Glomerular visceral epithelial cell (primary cell): ENCODE results near the gene KIF5B.
A peak's percentile ranks its signal among the peaks of the same experiment; 100 is the strongest.
"Not testable (repeated sequence)": the region's sequence is repeated elsewhere in the genome, so short reads cannot be mapped to it uniquely, and the experiment has no call there.

Experiments used
- DNase-seq: peaks from one replicate; pipeline ENCODE4 v3.0.0-alpha.2; 2016; ENCODE audit errors: extremely low spot score

Gene KIF5B

DNA sequence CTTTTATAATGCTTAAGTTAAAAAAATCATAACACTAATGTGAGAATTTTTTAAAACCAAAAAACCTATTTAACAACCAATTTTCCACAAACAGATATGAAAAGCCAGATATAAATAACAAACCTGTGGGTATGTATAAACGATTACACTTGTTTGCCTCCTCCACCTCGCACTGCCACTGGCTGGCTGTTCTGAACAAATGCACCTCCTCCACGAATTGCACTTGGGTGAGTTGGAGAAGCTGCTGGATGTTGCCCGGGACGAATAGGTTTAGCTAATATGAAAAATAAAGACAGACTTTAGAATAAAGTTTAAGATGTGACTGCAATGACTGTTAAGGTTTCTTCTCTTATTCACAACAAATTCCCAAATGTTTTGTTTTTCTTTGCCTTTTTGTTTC, 40.8 kb downstream of the KIF5B start:
- no peak for DNase-seq

DNA sequence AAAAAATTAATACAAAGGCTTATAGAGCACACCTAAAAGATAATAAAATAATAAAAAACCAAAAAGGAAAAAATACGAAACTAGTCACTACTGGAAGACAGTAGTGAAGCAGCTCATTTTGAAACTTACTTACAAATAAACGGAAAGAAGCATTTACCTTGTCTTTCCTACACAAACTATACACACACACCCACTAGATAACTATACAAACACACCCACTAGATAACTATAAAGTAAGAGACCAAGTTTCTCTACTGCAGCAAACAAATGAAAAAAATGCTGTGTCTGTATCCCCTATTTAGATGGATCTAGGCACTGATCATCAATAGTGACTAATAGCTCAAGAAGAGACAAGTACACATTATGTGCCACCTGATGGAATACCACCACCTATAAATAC, 49.2 kb downstream of the KIF5B start:
- DNase-seq, result no peak

DNA sequence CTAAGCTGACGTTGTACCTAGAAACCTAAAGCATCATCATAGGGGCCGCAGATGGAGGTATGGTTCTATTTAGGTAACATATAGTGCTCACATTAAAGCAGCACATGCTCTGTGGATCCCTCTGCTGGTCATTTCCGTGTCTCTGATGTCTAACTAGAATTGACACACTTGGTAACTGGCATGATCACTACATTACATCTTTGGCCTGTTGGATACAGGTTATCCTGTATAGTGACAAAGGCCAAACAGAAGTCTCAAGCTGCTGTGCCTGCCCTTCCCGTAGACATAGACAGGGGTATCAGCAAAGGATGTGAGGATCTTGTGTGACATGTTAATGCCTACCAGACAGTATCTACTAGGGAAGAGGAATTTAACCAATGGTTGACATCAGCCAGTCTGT, 51.2 kb downstream of the KIF5B start:
- peak; percentile 53 for DNase-seq

DNA sequence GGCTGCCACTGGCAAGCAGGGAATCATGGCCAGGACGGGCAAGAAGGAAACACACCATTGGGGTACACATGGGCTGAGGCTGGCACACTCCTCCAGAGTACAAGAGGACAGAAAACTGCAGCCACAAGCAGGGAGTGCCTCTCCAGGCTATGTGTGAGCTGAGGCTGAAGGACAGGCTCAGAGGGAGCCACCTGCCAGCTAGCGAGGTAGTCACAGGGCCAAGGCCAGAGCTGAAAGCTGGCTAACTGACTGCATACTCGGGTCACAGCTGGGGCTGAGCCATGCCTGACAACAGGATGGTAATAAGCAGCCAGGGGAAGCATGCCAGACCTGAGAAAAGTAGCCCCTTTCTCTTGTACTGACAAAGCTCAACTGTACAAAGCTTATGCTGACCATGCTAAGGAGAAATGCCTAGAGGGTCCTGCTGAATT, 52.0 kb downstream of the KIF5B start:
- no peak for DNase-seq

DNA sequence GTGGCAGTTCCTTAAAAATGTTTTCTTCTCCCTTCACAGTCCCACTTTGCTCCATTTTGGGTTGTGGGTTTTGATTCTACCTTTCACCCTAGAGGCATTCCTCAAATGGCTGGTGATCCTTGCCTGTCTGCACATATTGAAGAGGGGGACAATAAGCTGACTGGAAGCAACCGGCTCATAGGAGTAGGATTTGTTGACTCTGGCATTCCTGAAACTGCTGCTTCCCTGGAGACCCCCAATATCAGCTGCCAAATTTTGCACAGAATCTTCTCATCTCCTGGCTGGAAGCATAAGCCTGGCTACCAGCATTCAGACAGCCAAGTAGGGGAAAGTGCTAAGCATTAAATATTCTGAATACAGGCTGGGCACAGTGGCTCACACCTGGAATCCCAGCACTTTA, 53.7 kb downstream of the KIF5B start:
- DNase-seq, result no peak

DNA sequence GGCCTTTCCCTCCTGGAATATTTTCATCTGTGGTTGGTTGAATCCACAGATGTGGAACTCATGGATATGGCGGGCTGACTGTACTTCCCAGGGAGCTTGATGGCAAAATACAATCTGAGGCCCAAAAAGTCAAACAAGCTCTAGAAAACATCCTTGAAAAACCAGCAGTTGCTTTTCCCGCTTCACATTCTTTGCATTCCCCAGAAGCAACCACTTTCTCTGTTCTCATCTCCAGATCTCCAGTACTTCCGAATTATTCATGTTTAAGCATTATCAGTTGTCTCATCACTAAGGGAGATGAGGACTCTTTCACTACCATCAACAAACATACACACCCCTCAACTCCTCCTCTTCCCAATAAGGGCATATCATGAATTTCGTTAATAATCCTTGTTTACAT, 55.3 kb downstream of the KIF5B start:
- peak; percentile 76 for DNase-seq

DNA sequence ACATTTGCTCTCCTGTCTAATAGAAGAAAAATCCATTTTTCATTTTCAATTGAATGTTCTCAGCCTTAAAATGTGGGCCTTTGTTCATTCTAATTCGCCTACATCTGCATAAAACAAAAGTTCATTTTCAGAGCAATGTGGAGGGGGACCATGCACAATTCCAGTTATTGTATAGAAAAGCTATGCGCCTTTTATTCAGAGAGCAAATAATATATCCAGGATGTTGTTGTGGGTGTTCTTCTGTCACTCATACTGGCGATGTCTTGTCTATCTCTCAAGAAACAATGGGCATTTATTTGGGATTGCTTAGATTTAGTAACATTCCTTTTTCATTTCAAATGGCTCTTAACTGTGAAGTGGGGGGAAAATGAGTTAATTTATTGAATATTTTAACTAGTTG, 56.4 kb downstream of the KIF5B start:
- DNase-seq, result no peak

DNA sequence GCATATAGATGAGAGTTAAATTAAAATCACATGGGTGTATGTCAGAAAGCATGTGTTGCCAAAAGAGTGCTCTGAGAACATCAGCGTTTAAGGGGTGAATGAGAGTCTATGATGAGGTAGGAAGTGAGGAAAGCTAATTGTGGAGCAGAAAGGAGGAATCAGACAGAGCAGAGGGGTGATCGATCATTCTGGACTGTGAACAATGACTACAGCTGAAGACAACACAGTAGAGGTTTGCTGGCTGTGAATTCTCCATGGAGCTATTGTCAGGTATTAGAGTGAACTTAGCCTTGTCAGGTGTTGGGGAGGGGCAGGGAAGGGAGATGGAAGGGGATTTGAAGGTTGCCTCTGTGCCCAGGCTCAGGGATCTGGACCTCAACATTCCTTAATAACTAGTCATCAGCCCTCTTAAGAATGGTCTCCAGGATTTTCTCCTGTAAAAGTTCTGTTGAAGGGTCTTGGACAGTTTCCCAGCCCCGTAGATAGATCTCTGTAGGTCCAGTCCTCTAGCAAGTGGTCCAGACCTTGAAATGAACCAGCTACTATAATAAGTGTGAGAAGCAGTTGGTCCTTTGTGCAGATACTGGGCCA, 57.1 kb downstream of the KIF5B start:
- peak; percentile 30 for DNase-seq

DNA sequence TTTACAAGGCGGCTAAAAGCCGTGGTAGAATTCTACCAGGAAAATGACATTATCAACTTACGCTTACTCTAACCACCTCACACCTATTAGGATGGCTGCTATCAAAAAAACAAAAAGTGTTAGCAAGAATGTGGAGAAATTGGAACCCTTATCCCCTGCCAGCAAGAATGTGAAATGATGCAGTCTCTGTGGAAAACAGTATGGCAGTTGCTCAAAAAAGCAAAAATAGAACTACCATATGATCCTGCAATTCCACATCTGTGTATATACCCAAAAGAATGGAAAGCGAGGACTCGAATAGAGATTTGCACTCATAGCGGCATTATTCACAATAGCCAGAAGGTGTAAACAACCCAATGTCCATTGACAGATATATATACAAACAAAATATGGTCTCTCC, 61.3 kb downstream of the KIF5B start:
- no peak for DNase-seq

DNA sequence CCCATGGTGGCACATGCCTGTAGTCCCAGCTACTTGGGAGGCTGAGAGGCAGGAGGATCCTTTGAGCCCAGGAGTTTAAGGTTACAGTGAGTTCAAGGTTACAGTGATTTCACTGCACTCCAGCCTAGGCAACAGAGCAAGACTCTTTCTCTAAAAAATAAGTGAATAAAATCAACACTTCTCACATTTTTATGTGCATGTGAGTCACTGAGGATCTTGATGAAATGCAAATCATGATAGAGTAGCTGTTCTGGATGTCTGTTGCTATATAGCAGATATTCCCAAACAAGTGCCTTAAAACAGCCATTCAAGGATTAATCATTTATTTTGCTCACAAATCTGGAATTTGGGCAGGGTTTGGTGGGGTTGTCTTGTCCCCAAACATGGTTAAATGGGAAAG, 65.3 kb downstream of the KIF5B start:
- DNase-seq, result no peak

DNA sequence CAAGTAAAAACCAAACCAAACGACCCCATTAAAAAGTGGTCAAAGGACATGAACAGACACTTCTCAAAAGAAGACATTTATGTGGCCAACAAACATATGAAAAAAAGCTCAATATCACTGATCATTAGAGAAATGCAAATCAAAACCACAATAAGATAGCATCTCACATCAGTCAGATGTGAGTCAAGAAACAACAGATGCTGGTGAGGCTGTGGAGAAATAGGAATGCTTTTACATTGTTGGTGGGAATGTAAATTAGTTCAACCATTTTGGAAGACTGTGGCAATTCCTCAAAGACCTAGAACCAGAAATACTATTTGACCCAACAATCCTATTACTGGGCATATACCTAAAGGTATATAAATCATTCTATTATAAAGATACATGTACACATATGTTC, 68.4 kb downstream of the KIF5B start:
- DNase-seq, result not testable (repeated sequence)

DNA sequence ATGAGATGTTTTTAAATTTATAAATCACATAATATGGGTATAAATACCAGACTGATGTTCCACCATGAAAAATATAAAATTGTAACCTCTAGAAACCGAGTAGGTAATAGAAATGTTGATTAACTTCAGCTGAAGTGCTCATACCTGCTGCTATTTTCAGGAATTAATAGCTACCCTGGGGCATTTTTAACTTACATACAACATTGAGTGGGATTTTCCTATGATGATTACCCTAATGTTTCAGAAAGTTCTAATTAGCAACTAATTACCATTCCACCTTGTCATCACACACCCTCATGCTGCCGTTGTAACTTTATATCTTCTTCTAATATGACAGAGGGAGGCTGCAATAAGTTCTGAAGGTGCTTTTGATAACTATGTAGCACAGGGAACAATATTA, 74.1 kb downstream of the KIF5B start:
- no peak for DNase-seq

DNA sequence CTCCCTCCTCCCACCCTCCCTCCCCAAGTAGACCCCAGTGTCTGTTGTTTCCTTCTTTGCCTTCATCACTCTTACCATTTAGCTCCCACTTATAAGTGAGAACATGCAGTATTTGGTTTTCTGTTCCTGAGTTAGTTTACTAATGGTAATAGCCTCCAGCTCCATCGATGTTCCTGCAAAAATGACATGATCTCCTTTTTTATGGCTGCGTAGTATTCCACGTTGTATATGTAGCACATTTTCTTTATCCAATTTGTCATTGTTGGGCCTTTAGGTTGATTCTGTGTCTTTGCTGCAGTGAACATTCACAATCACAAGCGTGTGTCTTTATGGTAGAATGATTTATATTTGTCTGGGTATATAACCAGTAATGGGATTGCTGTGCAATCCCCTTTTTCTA, 75.8 kb downstream of the KIF5B start:
- DNase-seq, result no peak

DNA sequence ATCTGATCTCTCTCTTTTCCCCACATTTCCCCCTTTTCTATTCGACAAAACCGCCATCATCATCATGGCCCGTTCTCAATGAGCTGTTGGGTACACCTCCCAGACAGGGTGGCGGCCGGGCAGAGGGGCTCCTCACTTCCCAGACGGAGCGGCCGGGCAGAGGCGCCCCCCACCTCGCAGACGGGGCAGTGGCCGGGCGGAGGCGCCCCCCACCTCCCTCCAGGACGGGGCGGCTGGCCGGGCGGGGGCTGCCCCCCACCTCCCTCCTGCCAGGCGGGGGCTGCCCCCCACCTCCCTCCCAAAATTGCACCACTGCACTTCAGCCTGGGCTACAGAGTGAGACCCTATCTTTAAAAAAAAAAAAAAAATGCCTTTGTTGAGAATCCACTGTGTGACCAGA, 77.2 kb downstream of the KIF5B start:
- not testable (repeated sequence) for DNase-seq

DNA sequence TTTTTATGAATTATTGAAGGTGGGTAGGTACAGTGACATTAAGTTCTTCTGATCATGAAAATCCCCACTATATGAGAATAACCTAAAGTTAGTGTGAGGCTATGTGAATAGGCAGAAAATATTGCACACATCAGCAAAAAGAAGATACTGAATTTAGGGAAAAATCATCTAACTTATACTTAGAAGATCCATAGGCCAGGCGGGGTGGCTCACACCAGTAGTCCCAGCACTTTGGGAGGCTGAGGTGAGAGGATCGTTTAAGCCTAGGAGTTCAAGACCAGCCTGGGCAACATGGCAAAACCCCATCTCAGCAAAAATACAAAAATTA, 78.1 kb downstream of the KIF5B start:
- DNase-seq, result no peak

DNA sequence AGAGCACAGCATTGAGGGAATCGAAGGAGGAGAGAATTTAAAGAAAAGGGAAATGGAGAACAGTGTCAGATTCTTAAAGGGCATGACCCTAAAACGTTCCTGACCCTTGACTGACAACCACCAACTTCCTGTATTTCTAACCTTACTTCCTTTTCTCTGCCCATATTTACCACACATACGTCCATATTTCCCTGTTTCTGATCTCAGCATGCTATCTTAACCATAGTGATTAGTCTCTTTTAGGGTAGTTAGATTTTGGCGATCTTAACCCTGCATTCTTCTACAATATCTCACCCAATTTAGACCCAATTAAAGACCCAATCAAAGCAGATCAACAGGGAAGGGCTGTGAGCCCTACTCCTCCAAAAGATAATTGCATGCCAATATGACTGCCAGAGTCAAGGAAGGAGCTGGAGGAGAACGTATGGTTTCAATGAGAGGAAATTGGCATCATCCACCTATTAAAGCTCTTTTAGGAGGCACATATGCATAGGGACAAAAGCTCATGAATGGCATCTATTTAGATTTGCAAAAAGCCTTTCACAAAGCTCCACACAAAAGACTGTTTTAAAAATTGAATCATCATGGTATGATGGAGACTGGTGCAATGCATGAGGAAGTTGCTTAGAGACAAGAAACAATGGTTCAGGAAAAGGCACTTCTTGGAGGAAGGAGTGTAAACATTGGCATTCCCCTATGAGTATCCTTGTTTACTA, 78.6 kb downstream of the KIF5B start:
- no peak for DNase-seq

DNA sequence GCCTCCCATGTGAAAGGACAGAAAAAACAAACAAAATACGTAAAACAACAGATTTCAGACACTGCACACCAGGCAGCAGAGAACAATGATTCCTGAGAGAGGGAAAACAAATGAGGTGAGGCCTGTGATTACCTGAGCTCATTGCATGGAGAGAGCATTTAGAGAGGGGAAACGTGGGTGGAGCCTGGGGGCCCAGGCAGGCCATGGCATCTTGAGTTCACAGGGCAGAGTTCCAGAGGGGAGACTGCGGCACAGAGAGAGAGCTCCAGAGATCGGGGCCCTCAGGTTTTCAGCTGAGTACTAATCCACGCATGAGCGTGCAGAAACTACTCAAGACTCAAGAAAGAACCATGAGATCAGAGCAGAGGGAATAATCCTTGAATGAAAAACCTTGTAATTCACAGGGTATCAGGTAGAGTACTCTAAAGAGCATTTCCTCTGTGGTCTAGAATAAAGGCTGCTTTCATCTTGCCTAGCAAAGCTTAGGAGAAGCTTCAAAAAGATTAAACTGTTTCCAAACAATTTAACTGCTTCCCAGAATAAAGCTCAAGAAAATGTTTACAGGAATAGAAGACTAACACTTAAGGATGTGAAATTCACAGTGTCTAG, 81.0 kb downstream of the KIF5B start:
- no peak for DNase-seq

DNA sequence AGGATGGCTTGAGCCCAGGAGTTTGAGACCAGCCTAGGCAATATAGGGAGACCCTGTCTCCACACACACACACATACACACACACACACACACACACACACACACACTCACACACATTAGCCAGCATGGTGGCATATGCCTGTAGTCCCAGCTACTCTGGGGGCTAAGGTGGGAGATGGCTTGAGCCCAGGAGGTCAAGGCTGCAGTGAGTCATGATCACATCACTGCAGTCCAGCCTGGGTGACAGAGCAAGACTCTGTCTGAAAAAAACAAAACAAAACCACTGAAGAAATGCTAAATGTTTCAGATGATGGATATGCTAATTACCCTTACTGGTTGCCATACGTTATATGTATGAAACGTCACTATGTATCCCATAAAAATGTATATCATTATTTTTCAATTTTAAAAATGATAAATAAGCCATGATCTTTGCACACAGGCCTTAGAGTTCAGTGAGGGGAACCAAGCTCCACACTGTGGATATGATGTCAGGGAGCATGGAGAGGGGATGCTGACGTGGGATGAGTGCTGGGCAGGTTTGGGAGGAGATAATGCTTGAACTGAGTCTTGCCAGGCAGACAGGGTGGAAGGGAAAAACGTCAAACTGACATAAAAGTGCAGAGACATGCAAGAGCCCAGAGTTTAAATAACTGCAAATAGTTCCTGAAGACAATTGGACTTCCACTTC, 81.6 kb downstream of the KIF5B start:
- peak; percentile 31 for DNase-seq

DNA sequence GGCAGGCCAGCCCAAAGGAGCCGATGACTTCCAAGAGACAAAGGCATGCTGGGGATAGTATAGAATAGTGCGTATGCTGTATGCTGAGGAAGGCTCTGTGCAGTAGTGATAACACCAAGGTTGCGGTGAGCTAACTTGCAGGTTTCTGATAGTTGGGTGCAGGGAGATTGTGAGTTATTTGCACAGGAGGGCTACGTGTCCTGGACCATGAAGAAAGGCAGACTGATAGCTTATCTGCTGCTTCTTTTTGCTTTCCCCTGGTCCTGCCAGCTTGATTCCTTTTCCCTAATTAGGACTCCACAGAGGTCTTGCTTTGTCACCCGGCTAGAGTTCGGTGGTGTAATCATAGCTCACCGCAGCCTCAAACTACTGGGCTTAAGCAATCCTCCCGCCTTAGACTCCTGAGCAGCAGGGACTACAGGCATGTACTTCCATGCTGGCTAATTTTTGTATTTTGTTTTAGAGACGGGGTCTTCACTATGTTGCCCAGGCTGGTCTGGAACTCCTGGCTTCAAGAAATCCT, 83.6 kb downstream of the KIF5B start:
- DNase-seq, result no peak

DNA sequence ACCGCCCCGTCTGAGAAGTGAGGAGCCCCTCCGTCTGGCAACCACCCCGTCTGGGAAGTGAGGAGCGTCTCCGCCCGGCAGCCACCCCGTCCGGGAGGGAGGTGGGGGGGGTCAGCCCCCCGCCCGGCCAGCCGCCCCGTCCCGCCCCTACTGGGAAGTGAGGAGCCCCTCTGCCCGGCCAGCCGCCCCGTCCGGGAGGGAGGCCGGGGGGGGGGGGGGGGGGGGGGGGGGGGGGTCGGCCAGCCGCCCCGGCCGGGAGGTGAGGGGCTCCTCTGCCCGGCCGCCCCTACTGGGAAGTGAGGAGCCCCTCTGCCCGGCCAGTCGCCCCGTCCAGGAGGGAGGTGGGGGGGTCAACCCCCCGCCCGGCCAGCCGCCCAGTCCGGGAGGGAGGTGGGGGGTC, 86.4 kb downstream of the KIF5B start:
- not testable (repeated sequence) for DNase-seq

DNA sequence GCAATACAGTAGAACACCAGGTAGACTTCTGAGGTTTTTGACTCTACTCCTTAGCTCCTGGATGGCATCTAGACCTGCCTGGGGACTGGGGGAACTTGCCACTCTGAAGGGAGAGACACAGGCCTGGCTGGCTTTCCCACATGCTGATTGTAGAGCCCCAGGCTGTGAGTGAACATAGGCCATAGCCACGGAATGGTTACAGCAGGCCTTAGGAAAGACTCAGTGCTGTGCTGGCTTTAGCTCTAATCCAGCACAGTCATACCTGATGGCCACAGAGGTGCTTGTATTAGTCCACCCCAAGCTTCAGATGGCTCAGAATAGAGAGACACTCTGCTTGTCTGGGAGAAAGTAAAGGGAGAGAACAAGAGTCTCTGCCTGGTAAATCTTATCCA, 92.6 kb downstream of the KIF5B start:
- no peak for DNase-seq

DNA sequence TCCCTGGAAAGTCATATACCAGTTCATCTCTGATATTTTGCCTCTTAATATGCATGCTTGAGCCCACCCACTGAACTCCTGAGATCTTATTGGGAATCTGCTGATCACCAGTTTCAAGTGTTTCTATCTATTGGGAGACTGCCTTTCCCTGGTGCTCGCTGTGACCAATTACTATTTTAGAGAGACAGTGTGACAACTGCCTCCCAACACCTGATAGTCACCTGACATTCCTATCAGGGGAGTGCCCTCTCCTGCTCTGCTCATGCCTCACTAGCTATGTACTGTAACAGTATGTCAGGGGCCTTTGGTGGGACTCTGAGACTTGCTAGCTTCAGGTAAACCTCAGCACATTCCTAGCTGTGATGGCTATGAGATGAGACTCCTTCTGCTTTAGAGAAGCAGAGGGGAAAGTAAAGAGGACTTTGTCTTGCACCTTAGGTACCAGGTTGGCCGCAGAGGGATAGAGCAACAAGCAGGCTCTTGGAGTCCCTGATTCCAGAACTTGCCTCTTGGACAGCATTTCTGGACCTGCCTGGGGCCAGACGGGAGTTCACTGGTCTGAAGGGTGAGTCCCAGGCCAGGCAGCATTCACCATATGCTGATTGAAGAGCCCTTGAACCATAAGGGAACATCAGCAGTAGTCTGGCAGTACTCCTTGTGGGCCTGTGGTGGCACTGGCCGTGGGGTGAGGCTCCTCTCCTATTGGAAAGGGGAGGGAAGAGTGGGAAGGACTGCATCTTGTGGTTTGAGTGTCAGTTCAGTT, 93.2 kb downstream of the KIF5B start:
- DNase-seq, result no peak
